GM12878 (cell line): Measurements from ENCODE around the gene EPHA2. TPM values are rescaled to one million over a fixed set of nuclear protein-coding genes. Genes with fewer than 3 reads are reported as not detected.

Experiments used
- ATAC-seq: fragments of 200-7000 bp; cut with Tn5 transposase; 3 replicates; pipeline ENCODE4 v1.9.1; 2020; ENCODE audit warnings: mild to moderate bottlenecking, moderate library complexity
- BruUV-seq: library from RNA; stranded (reverse); fragments of 400-500 nt; replicated peaks from 2 replicates; lab custom pipeline; 2021; lab: Mats Ljungman, UMichigan
- CTCF ChIA-PET: fragments of 300-600 bp; sonication (Branson Sonifier 250); formaldehyde crosslinking; extraction: SDS; loops from one replicate; lab custom pipeline; 2021; ENCODE audit warnings: inconsistent platforms; lab: Yijun Ruan, JAX
- POLR2A ChIA-PET: fragments of 350-600 bp; formaldehyde crosslinking; extraction: SDS; loops from one replicate; lab custom pipeline; 2021; ENCODE audit warnings: inconsistent platforms; lab: Charles Lee
- RAD21 ChIA-PET: fragments of 300-600 bp; sonication (Branson Sonifier 250); formaldehyde crosslinking; loops from one replicate; lab custom pipeline; 2023; ENCODE audit warnings: antibody characterized with exemption; ENCODE audit not compliant: unreplicated experiment; lab: Charles Lee
- SMC1A ChIA-PET: fragments of 300-600 bp; sonication (Branson Sonifier 250); formaldehyde crosslinking; loops from one replicate; lab custom pipeline; 2023; ENCODE audit not compliant: unreplicated experiment, uncharacterized antibody; lab: Charles Lee
- DNase-seq: peaks from one replicate; pipeline ENCODE4 v3.0.0-alpha.2; 2011; ENCODE audit warnings: low read depth, low spot score
- FAIRE-seq: peaks from 3 replicates; lab custom pipeline; 2011; peaks lifted over from hg19 to GRCh38; lab: Jason Lieb, UNC
- H2AFZ ChIP-seq: 2 replicates; pipeline ENCODE4 v1.6.0; 2011; ENCODE audit warnings: low read depth, low read length, control low read depth; ENCODE audit not compliant: control insufficient read depth
- H3K27ac ChIP-seq: 2 replicates; pipeline ENCODE4 v1.5.1; 2011; ENCODE audit warnings: control low read depth; ENCODE audit not compliant: control insufficient read depth, insufficient read depth
- H3K27me3 ChIP-seq, 2 experiments: replicated peaks in 1 of 2; 2 replicates each; pipeline versions ENCODE4 v1.6.0 to v1.6.1; 2011; ENCODE audit warnings: low read length in 1 of 2; ENCODE audit not compliant: control insufficient read depth in 2 of 2, insufficient read depth in 2 of 2
- H3K36me3 ChIP-seq, 2 experiments: 2 replicates each; pipeline ENCODE4 v1.5.1; 2011; ENCODE audit warnings: low read length in 1 of 2; ENCODE audit not compliant: control insufficient read depth in 2 of 2, insufficient read depth in 2 of 2
- H3K4me1 ChIP-seq: 2 replicates; pipeline ENCODE4 v1.6.1; 2011; ENCODE audit warnings: mild to moderate bottlenecking, low read length, moderate library complexity, mixed read lengths; ENCODE audit not compliant: control insufficient read depth, insufficient read depth
- H3K4me2 ChIP-seq: 2 replicates; pipeline ENCODE4 v1.6.0; 2011; ENCODE audit warnings: control low read depth; ENCODE audit not compliant: control insufficient read depth, insufficient read depth
- H3K4me3 ChIP-seq: fragments of 200-600 bp; sonication (generic); 2 replicates; pipeline ENCODE4 v1.5.1; 2016
- H3K79me2 ChIP-seq: 2 replicates; pipeline ENCODE4 v1.6.0; 2011; ENCODE audit warnings: low read length; ENCODE audit not compliant: control insufficient read depth, insufficient read depth
- H3K9ac ChIP-seq: 2 replicates; pipeline ENCODE4 v1.8.0; 2011; ENCODE audit warnings: low read length, control low read depth, mixed read lengths; ENCODE audit not compliant: control insufficient read depth, insufficient read depth
- H3K9me3 ChIP-seq: replicated peaks from 3 replicates; pipeline ENCODE4 v1.5.1; 2011; ENCODE audit warnings: mild to moderate bottlenecking, low read length; ENCODE audit not compliant: control insufficient read depth, insufficient read depth
- H4K20me1 ChIP-seq: 2 replicates; pipeline ENCODE4 v1.6.0; 2011; ENCODE audit not compliant: control insufficient read depth, insufficient read depth
- CBX3 ChIP-seq: fragments of 200-600 bp; sonication (generic); IDR thresholded peaks from 2 replicates; pipeline ENCODE4 v1.6.1; 2016; ENCODE audit warnings: low read depth, borderline replicate concordance
- FOXK2 ChIP-seq: fragments of 450-650 bp; IDR thresholded peaks from 2 replicates; pipeline ENCODE4 v1.6.1; 2017; ENCODE audit warnings: mild to moderate bottlenecking, moderate library complexity
- HCFC1 ChIP-seq: fragments of 150-350 bp; IDR thresholded peaks from 2 replicates; pipeline ENCODE4 v1.6.1; 2014; ENCODE audit warnings: low read length
- HDAC2 ChIP-seq: fragments of 200-600 bp; sonication (generic); IDR thresholded peaks from 2 replicates; pipeline ENCODE4 v1.6.1; 2017
- NR2C1 ChIP-seq: fragments of 450-650 bp; IDR thresholded peaks from 2 replicates; pipeline ENCODE4 v1.6.1; 2017; ENCODE audit warnings: antibody characterized with exemption, mild to moderate bottlenecking, moderate library complexity
- SMARCA5 ChIP-seq: fragments of 450-650 bp; IDR thresholded peaks from 2 replicates; pipeline ENCODE4 v1.6.1; 2017; ENCODE audit warnings: mild to moderate bottlenecking
- SPI1 ChIP-seq: IDR thresholded peaks from 2 replicates; pipeline ENCODE4 v1.6.1; 2011; ENCODE audit warnings: low read depth, mild to moderate bottlenecking, low read length, moderate library complexity, borderline replicate concordance; ENCODE audit not compliant: insufficient read depth
- WRNIP1 ChIP-seq: IDR thresholded peaks from 2 replicates; pipeline ENCODE4 v1.6.1; 2011; ENCODE audit warnings: low read depth, low read length, improper control_type of control experiment, borderline replicate concordance
- ZBTB11 ChIP-seq: fragments of 450-650 bp; formaldehyde crosslinking; IDR thresholded peaks from 2 replicates; pipeline ENCODE4 v1.5.0; 2022; ENCODE audit warnings: mild to moderate bottlenecking, missing genetic modification characterization
- WGBS: methylation state at CpG from one replicate; pipeline ENCODE4 v1.1.6; 2016; ENCODE audit warnings: low lambda C conversion rate; ENCODE audit not compliant: insufficient replicate concordance, insufficient coverage; ENCODE audit errors: missing lambda C conversion rate; 5-methylcytosine and 5-hydroxymethylcytosine counted together
- in situ Hi-C: fragments of 300-500 bp; cut with MboI; formaldehyde crosslinking; loops from 9 replicates; pipeline ENCODE4 v1.14.3; 2018; ENCODE audit warnings: mixed read lengths
- intact Hi-C: fragments of 100-400 bp; cut with micrococcal nuclease; formaldehyde crosslinking; loops from one replicate; pipeline ENCODE4 v1.14.2; 2022; ENCODE audit not compliant: unreplicated experiment
- polyA plus RNA-seq, 11 experiments: library from polyadenylated mRNA; depleted of rRNA in 4 of 11; unstranded in 6 of 11; stranded (reverse) in 5 of 11; fragments of >200 nt; fragmentation: Nextera tagmentation in 4 of 11; fragmentation: Illumina TruSeq in 1 of 11; extraction: Ambion mirVana in 4 of 11; extraction: Trizol in 1 of 11; gene quantifications; 1 replicate in 1 of 11; 2 replicates in 10 of 11; pipeline versions ENCODE4 v1.2.1 to v1.2.3, GENCODE V29; 2011 to 2016; ENCODE audit warnings: inconsistent platforms in 2 of 11, missing spikeins in 2 of 11, low read depth in 1 of 11
- total RNA-seq, 4 experiments: library from RNA; depleted of rRNA in 3 of 4; stranded (reverse); fragments of >200 nt in 3 of 4; fragmentation: Illumina TruSeq in 1 of 4; extraction: Trizol in 1 of 4; gene quantifications; 2 replicates each; pipeline versions ENCODE4 v1.2.1 to v1.2.3, GENCODE V29; 2013 to 2021

EPHA2 gene
- total and polyA plus RNA-seq, 10 of the 15 experiments (the other 5 are each of a cell fraction or from before 2014, with no cell fraction given), result 0.04 to 0.51 (median 0.23) TPM; not detected in 2

GRCh38 chr1:16081636-16082035 is 74.2 kb downstream of the EPHA2 start:
- SMC1A ChIA-PET, result interaction anchor here (0.7 to 5.1 kb wide), 6 partner anchors 72 to 283 kb away, joined by 3 to 63 read pairs (median 32); no protein-coding TSS in a partner anchor
- H3K4me3 ChIP-seq, result no peak overlapping the region
- POLR2A ChIA-PET, result interaction anchor here (0.5 kb wide), 1 partner anchor 105 kb away, joined by 3 read pairs; no protein-coding TSS in a partner anchor
- in situ Hi-C loops, result loop anchor here (5.0 kb wide), 1 partner anchor 101 kb away; no protein-coding TSS in a partner anchor
- H4K20me1 ChIP-seq, result no peaks in the 10 kb centered on the region
- H3K9ac ChIP-seq, result no peak overlapping the region
- no peak overlapping the region for H3K27ac ChIP-seq
- DNase-seq (no peak), ATAC-seq (no peak), FAIRE-seq (no peak)
- no peak for TF ChIP-seq CBX3
- no peak for TF ChIP-seq SMARCA5
- no peak for TF ChIP-seq WRNIP1
- no peak for TF ChIP-seq NR2C1
- TF ChIP-seq SPI1, result no peak
- TF ChIP-seq FOXK2, result no peak
- TF ChIP-seq HDAC2, result no peak
- no peak for TF ChIP-seq HCFC1
- no peak for TF ChIP-seq ZBTB11 (CRISPR knock-in tag)
- 34% methylated on average over 9 of the region's 9 CpGs for WGBS
- no peaks in the 10 kb centered on the region for H3K36me3 ChIP-seq
- CTCF ChIA-PET, result interaction anchor here (0.6 to 10.0 kb wide), 19 partner anchors 11 to 535 kb away, joined by 3 to 375 read pairs (median 6); no protein-coding TSS in a partner anchor
- RAD21 ChIA-PET, result interaction anchor here (0.5 to 9.7 kb wide), 11 partner anchors 12 to 556 kb away, joined by 3 to 223 read pairs (median 4); partner anchors contain the start of gene CPLANE2
- peaks cover 8% of the 10 kb centered on the region for H3K4me1 ChIP-seq
- intact Hi-C loops, result loop anchor here (1.0 kb wide), 1 partner anchor 163 kb away; no protein-coding TSS in a partner anchor
- no peaks in the 10 kb centered on the region for H3K79me2 ChIP-seq
- H3K27me3 ChIP-seq, result no peaks in the 10 kb centered on the region
- BruUV-seq, result no TSS peak
- H2AFZ ChIP-seq, result no peak overlapping the region
- H3K9me3 ChIP-seq, result no peaks in the 10 kb centered on the region
- no peak overlapping the region for H3K4me2 ChIP-seq
